ENCODE results near the gene BAHCC1. TPM values are rescaled to one million over a fixed set of nuclear protein-coding genes. Genes with fewer than 3 reads are reported as not detected.

The BAHCC1 gene
- total and polyA plus RNA-seq, 9 of the 15 experiments (the other 6 are each of a cell fraction or from before 2014, with no cell fraction given) = 0.14 to 26.9 (median 5.0) TPM

DNA sequence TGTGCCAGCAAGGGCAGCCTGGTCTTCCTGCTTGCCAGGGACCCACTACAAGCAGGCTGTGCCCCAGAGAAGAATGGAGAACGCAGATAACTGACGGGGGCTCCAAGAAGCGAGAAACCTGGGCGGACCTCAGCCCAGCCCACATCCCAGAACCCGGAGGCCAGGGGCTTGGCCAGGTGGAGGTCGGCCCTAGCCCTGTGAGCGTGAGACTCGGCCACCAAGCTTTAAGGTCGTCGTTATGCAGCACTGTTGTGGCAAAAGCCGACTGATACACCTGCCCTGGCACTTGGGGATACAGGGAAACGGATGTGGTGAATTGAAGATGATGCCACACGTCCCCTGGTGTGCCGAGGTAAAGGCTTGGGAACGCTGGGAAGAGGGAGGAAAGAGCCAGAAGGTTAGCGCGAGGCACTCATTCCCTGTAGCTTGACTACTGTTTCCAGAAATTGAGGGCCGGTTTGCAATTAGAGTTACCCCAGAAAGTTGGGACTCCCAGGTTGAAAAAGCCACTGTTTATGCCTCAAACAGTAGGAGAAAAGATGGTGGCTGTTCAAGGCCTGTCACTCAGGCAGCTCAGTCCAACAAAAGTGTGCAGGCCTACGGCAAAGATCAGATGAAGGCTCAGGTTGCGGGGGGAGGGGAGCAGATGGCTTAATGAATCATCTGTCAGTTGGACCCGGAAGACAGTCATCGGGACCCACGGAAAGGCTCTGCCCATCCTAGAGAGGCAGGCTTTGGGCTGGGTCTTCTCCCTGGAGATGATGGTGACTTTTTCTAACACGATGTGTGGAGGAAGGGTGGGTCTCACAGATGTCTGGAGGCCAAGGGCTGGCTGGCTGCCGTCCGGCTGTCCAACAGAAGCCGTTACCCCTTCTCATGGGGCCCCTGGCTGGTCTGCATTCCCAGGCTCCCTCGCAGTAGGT lies 45.6 kb upstream of the BAHCC1 start (continued):
- TF ChIP-seq, protein P1, sequence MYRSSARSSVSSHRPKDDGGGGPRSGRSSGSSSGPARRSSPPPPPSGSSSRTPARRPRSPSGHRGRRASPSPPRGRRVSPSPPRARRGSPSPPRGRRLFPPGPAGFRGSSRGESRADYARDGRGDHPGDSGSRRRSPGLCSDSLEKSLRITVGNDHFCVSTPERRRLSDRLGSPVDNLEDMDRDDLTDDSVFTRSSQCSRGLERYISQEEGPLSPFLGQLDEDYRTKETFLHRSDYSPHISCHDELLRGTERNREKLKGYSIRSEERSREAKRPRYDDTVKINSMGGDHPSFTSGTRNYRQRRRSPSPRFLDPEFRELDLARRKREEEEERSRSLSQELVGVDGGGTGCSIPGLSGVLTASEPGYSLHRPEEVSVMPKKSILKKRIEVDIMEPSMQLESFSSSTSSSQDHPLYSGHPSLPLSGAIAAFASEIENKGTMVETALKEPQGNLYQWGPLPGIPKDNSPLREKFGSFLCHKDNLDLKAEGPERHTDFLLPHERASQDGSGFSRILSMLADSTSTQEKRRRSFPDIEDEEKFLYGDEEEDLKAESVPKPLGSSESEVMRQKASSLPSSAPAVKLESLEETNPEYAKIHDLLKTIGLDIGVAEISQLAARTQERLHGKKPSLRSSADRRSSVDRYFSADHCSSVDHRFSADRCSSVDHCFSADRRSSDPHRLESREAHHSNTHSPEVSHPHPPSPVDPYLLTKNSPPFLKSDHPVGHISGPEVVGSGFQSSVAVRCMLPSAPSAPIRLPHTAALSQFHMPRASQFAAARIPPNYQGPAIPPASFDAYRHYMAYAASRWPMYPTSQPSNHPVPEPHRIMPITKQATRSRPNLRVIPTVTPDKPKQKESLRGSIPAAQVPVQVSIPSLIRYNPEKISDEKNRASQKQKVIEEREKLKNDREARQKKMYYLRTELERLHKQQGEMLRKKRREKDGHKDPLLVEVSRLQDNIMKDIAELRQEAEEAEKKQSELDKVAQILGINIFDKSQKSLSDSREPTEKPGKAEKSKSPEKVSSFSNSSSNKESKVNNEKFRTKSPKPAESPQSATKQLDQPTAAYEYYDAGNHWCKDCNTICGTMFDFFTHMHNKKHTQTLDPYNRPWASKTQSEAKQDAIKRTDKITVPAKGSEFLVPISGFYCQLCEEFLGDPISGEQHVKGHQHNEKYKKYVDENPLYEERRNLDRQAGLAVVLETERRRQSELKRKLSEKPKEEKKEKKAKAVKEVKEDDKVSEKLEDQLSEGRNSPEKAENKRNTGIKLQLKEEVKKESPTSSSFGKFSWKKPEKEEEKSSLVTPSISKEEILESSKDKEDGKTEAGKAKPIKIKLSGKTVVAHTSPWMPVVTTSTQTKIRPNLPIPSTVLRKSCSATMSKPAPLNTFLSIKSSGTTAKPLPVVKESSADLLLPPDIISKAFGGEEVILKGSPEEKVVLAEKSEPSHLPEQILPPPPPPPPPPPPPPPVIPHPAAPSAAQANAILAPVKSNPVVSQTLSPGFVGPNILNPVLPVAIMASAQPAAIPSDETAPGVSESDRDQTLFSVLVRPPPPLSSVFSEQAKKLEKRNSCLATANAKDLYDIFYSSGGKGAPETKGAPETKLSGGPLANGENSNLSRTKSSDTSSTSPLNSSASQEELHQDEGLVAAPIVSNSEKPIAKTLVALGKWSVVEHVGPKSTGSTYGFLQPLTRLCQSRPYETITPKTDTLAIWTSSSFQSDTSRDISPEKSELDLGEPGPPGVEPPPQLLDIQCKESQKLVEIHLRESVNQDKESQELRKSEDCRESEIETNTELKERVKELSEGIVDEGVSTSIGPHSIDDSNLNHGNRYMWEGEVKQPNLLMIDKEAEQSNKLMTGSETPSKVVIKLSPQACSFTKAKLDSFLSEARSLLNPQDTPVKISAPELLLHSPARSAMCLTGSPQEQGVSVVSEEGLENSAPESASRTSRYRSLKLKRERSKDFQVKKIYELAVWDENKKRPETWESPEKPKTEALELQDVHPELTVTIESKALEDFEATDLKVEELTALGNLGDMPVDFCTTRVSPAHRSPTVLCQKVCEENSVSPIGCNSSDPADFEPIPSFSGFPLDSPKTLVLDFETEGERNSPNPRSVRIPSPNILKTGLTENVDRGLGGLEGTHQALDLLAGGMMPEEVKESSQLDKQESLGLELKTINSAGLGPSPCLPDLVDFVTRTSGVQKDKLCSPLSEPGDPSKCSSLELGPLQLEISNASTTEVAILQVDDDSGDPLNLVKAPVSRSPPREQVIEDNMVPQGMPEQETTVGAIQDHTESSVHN (IDR thresholded peaks at IDR 0.05; ENCODE audit: borderline replicate concordance in 1 of 2, low read depth in 1 of 2) = peak in 1 of 2 experiments; percentile 53; a peak in 1 of 4 replicates
- TF ChIP-seq NFIC (IDR thresholded peaks at IDR 0.05) = peak; percentile 39
- no peak for TF ChIP-seq TARDBP (IDR thresholded peaks at IDR 0.05)
- TF ChIP-seq ARID1B (IDR thresholded peaks at IDR 0.05) = peak; percentile 71
- no peak for TF ChIP-seq NUFIP1 (IDR thresholded peaks at IDR 0.05; ENCODE audit: partially characterized antibody)
- TF ChIP-seq, protein P2, sequence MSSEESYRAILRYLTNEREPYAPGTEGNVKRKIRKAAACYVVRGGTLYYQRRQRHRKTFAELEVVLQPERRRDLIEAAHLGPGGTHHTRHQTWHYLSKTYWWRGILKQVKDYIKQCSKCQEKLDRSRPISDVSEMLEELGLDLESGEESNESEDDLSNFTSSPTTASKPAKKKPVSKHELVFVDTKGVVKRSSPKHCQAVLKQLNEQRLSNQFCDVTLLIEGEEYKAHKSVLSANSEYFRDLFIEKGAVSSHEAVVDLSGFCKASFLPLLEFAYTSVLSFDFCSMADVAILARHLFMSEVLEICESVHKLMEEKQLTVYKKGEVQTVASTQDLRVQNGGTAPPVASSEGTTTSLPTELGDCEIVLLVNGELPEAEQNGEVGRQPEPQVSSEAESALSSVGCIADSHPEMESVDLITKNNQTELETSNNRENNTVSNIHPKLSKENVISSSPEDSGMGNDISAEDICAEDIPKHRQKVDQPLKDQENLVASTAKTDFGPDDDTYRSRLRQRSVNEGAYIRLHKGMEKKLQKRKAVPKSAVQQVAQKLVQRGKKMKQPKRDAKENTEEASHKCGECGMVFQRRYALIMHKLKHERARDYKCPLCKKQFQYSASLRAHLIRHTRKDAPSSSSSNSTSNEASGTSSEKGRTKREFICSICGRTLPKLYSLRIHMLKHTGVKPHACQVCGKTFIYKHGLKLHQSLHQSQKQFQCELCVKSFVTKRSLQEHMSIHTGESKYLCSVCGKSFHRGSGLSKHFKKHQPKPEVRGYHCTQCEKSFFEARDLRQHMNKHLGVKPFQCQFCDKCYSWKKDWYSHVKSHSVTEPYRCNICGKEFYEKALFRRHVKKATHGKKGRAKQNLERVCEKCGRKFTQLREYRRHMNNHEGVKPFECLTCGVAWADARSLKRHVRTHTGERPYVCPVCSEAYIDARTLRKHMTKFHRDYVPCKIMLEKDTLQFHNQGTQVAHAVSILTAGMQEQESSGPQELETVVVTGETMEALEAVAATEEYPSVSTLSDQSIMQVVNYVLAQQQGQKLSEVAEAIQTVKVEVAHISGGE (CRISPR knock-in tag; IDR thresholded peaks at IDR 0.05) = peak in 1 of 3 experiments; percentile 88; a peak in 2 of 6 replicates
- TF ChIP-seq XRCC3 (IDR thresholded peaks at IDR 0.05) = no peak
- TF ChIP-seq, protein P3, sequence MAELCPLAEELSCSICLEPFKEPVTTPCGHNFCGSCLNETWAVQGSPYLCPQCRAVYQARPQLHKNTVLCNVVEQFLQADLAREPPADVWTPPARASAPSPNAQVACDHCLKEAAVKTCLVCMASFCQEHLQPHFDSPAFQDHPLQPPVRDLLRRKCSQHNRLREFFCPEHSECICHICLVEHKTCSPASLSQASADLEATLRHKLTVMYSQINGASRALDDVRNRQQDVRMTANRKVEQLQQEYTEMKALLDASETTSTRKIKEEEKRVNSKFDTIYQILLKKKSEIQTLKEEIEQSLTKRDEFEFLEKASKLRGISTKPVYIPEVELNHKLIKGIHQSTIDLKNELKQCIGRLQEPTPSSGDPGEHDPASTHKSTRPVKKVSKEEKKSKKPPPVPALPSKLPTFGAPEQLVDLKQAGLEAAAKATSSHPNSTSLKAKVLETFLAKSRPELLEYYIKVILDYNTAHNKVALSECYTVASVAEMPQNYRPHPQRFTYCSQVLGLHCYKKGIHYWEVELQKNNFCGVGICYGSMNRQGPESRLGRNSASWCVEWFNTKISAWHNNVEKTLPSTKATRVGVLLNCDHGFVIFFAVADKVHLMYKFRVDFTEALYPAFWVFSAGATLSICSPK (IDR thresholded peaks at IDR 0.05; ENCODE audit: borderline replicate concordance) = no peak
